Loucy (cell line): ENCODE results near the gene KRTAP3-2.

Experiments
- H2AFZ ChIP-seq: fragments of 200-600 bp; sonication (generic); 2 replicates; pipeline ENCODE4 v1.6.0; 2016; ENCODE audit warnings: antibody characterized with exemption, mild to moderate bottlenecking, low read length, moderate library complexity
- H3F3A ChIP-seq: fragments of 200-600 bp; 2 replicates; pipeline ENCODE4 v1.6.0; 2016; ENCODE audit warnings: antibody characterized with exemption, low read depth, mild to moderate bottlenecking
- H3K27me3 ChIP-seq: fragments of 200-600 bp; sonication (generic); 2 replicates; pipeline ENCODE4 v1.6.1; 2014; ENCODE audit warnings: low read length, mild to moderate bottlenecking; ENCODE audit not compliant: insufficient read depth, poor library complexity, severe bottlenecking
- H3K36me3 ChIP-seq: fragments of 200-600 bp; sonication (generic); 2 replicates; pipeline ENCODE4 v1.6.1; 2016; ENCODE audit warnings: low read length; ENCODE audit not compliant: insufficient read depth
- H3K4me1 ChIP-seq: fragments of 200-600 bp; sonication (generic); 2 replicates; pipeline ENCODE4 v1.5.1; 2014; ENCODE audit warnings: low read length, mild to moderate bottlenecking; ENCODE audit not compliant: insufficient read depth, poor library complexity, severe bottlenecking
- H3K4me2 ChIP-seq: fragments of 200-600 bp; sonication (generic); 2 replicates; pipeline ENCODE4 v1.6.0; 2014; ENCODE audit warnings: antibody characterized with exemption, low read length, low read depth, mild to moderate bottlenecking; ENCODE audit not compliant: poor library complexity, severe bottlenecking
- H3K4me3 ChIP-seq: fragments of 200-600 bp; sonication (generic); 2 replicates; pipeline ENCODE4 v1.5.1; 2014; ENCODE audit warnings: low read length, mild to moderate bottlenecking, mixed read lengths; ENCODE audit not compliant: poor library complexity, severe bottlenecking
- H3K79me2 ChIP-seq: fragments of 200-600 bp; sonication (generic); 2 replicates; pipeline ENCODE4 v1.6.1; 2014; ENCODE audit warnings: low read length; ENCODE audit not compliant: insufficient read depth
- H3K9ac ChIP-seq: fragments of 200-600 bp; sonication (generic); 2 replicates; pipeline ENCODE4 v1.6.0; 2014; ENCODE audit warnings: mild to moderate bottlenecking, low read depth, low read length, moderate library complexity; ENCODE audit not compliant: poor library complexity, severe bottlenecking
- H3K9me2 ChIP-seq: fragments of 200-600 bp; sonication (generic); replicated peaks from 2 replicates; pipeline ENCODE4 v1.6.1; 2016; ENCODE audit warnings: low read depth, low read length, mixed read lengths
- H3K9me3 ChIP-seq: fragments of 200-600 bp; sonication (generic); 2 replicates; pipeline ENCODE4 v1.6.1; 2014; ENCODE audit warnings: mild to moderate bottlenecking, antibody characterized with exemption, low read length, low read depth; ENCODE audit not compliant: insufficient read depth
- H4K20me1 ChIP-seq: fragments of 200-600 bp; sonication (generic); 2 replicates; pipeline ENCODE4 v1.6.0; 2014; ENCODE audit warnings: antibody characterized with exemption, low read length, mild to moderate bottlenecking; ENCODE audit not compliant: insufficient read depth, poor library complexity, severe bottlenecking
- EZH2phosphoT487 ChIP-seq: fragments of 200-600 bp; IDR thresholded peaks from 2 replicates; pipeline ENCODE4 v1.6.1; 2018; ENCODE audit warnings: antibody characterized with exemption, mild to moderate bottlenecking, moderate library complexity, borderline replicate concordance
- TF ChIP-seq, protein P1 (sequence below): fragments of 200-600 bp; sonication (generic); conservative IDR thresholded peaks from 2 replicates; pipeline ENCODE4 v1.5.1; 2014; ENCODE audit warnings: mild to moderate bottlenecking, antibody characterized with exemption, low read length

The KRTAP3-2 gene

GRCh38 chr17:40952154-40952553, 47.6 kb downstream of the KRTAP3-2 start:
- H3K9me2 ChIP-seq, result no peaks in the 10 kb centered on the region
- H3F3A ChIP-seq, result no peaks in the 10 kb centered on the region
- H2AFZ ChIP-seq, result no peak overlapping the region
- no peak overlapping the region for H3K4me3 ChIP-seq
- H3K36me3 ChIP-seq, result no peaks in the 10 kb centered on the region
- peaks cover 6% of the 10 kb centered on the region for H3K27me3 ChIP-seq
- H4K20me1 ChIP-seq, result no peaks in the 10 kb centered on the region
- no peak overlapping the region for H3K9ac ChIP-seq
- no peaks in the 10 kb centered on the region for H3K9me3 ChIP-seq
- no peak overlapping the region for H3K4me2 ChIP-seq
- H3K79me2 ChIP-seq, result no peaks in the 10 kb centered on the region
- no peaks in the 10 kb centered on the region for H3K4me1 ChIP-seq
- no peak for TF ChIP-seq EZH2phosphoT487

GRCh38 chr17:40951011-40951622, 48.6 kb downstream of the KRTAP3-2 start:
- H3K27me3 ChIP-seq, result peaks cover 6% of the 10 kb centered on the region
- no peak overlapping the region for H3K4me3 ChIP-seq
- H3F3A ChIP-seq, result no peaks in the 10 kb centered on the region
- no peaks in the 10 kb centered on the region for H3K4me1 ChIP-seq
- no peak overlapping the region for H3K4me2 ChIP-seq
- no peaks in the 10 kb centered on the region for H3K79me2 ChIP-seq
- H3K36me3 ChIP-seq, result no peaks in the 10 kb centered on the region
- H2AFZ ChIP-seq, result no peak overlapping the region
- no peaks in the 10 kb centered on the region for H3K9me3 ChIP-seq
- H4K20me1 ChIP-seq, result no peaks in the 10 kb centered on the region
- no peak for TF ChIP-seq EZH2phosphoT487
- TF ChIP-seq, protein P1, sequence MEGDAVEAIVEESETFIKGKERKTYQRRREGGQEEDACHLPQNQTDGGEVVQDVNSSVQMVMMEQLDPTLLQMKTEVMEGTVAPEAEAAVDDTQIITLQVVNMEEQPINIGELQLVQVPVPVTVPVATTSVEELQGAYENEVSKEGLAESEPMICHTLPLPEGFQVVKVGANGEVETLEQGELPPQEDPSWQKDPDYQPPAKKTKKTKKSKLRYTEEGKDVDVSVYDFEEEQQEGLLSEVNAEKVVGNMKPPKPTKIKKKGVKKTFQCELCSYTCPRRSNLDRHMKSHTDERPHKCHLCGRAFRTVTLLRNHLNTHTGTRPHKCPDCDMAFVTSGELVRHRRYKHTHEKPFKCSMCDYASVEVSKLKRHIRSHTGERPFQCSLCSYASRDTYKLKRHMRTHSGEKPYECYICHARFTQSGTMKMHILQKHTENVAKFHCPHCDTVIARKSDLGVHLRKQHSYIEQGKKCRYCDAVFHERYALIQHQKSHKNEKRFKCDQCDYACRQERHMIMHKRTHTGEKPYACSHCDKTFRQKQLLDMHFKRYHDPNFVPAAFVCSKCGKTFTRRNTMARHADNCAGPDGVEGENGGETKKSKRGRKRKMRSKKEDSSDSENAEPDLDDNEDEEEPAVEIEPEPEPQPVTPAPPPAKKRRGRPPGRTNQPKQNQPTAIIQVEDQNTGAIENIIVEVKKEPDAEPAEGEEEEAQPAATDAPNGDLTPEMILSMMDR, result no peak
- no peaks in the 10 kb centered on the region for H3K9me2 ChIP-seq
- H3K9ac ChIP-seq, result no peak overlapping the region

DNA sequence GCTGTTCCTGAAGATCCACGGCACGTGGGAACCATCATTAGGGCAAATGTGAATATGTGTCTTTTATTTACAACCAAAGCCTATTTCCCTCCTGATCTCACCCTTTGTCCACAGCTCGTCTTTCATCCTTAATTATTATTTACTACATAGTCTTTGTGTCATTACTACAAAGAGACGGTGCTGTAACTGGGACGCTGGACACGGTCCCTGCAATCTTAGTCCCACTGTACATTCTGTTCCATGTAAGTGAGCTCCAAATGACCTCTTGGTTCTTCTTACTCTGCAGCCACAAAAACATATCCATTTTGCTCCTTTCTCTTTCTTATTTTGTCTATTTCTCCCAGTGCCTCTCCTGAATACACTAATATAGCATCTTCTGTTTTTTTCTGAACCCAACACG, 49.5 kb downstream of the KRTAP3-2 start:
- Histone ChIP-seq H3K9ac (no peak overlapping the region), H3K79me2 (no peaks in the 10 kb centered on the region), H3K4me3 (no peak overlapping the region), H2AFZ (no peak overlapping the region), H3K9me3 (no peaks in the 10 kb centered on the region), H3K9me2 (no peaks in the 10 kb centered on the region), H3K36me3 (no peaks in the 10 kb centered on the region), H4K20me1 (no peaks in the 10 kb centered on the region), H3K4me2 (no peak overlapping the region), H3K4me1 (no peaks in the 10 kb centered on the region), H3F3A (no peaks in the 10 kb centered on the region), H3K27me3 (peaks cover 6% of the 10 kb centered on the region)
- TF ChIP-seq, protein P1, result no peak
- no peak for TF ChIP-seq EZH2phosphoT487

- Histone ChIP-seq H3K9me2 (no peaks in the 10 kb centered on the region), H4K20me1 (no peaks in the 10 kb centered on the region), H3K4me1 (no peaks in the 10 kb centered on the region), H3K9ac (no peak overlapping the region), H3K9me3 (no peaks in the 10 kb centered on the region), H3K4me2 (no peak overlapping the region), H3K4me3 (no peak overlapping the region), H3K27me3 (peaks cover 6% of the 10 kb centered on the region), H3K36me3 (no peaks in the 10 kb centered on the region), H3K79me2 (no peaks in the 10 kb centered on the region), H3F3A (no peaks in the 10 kb centered on the region), H2AFZ (no peak overlapping the region)
- no peak for TF ChIP-seq EZH2phosphoT487
- TF ChIP-seq, protein P1, result no peak
These were observed 50.3 kb downstream of the KRTAP3-2 start for GRCh38 chr17:40949418-40949817.
